Fibroblast of villous mesenchyme (primary cell): ENCODE measurements around the gene SLFNL1. TPM values are rescaled to one million over a fixed set of nuclear protein-coding genes. Genes with fewer than 3 reads are reported as not detected.
A peak's percentile ranks its signal among the peaks of the same experiment; 100 is the strongest.

Experiments used
- DNase-seq: peaks from one replicate; pipeline ENCODE4 v3.0.0-alpha.2; 2010; ENCODE audit warnings: low read depth
- H3K4me3 ChIP-seq: 2 replicates; pipeline ENCODE4 v1.5.1; 2011; ENCODE audit warnings: low read depth, mild to moderate bottlenecking, low read length
- total RNA-seq: library from RNA; depleted of rRNA; stranded (reverse); fragments of >200 nt; gene quantifications from 2 replicates; pipeline ENCODE4 v1.2.3, GENCODE V29; 2012
- TF ChIP-seq, protein P1 (sequence below): IDR thresholded peaks from 2 replicates; pipeline ENCODE4 v1.5.1; 2012; ENCODE audit warnings: low read depth, mild to moderate bottlenecking, low read length; ENCODE audit not compliant: insufficient read depth

SLFNL1 gene
- total RNA-seq, 1 donor = under 0.01 TPM

DNA sequence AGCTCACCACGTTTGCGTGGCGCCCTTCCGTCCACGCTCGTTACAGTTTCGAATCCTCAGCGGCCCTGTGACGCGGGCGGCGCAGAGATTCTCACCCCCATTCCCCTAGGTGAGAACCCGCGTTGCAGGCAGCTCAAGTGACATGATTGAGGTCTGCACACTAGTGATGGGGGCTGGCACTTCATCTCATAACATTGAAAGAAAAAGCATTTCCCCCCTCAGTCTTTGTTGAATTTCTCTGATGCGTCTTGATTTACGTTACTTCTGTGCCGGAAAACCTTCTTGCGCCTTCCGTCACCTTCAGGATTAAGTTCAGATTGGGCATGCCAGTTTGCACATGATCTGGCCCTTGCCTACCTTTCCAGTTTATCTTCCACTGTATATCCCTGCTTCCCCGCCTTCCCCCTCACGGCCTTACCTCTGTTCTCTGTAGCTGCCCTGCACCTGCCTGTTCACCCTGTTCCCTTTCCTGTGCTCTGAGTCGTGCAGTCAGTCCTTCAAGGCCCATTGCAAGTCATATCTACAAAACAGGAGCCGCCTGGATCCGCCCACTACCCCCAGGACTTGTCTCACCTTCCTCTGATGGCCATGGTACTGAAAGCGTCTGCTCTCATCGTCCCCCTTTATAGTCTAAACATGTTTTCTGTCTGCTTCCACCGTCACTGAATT, 40.9 kb downstream of the SLFNL1 start:
- TF ChIP-seq, protein P1, sequence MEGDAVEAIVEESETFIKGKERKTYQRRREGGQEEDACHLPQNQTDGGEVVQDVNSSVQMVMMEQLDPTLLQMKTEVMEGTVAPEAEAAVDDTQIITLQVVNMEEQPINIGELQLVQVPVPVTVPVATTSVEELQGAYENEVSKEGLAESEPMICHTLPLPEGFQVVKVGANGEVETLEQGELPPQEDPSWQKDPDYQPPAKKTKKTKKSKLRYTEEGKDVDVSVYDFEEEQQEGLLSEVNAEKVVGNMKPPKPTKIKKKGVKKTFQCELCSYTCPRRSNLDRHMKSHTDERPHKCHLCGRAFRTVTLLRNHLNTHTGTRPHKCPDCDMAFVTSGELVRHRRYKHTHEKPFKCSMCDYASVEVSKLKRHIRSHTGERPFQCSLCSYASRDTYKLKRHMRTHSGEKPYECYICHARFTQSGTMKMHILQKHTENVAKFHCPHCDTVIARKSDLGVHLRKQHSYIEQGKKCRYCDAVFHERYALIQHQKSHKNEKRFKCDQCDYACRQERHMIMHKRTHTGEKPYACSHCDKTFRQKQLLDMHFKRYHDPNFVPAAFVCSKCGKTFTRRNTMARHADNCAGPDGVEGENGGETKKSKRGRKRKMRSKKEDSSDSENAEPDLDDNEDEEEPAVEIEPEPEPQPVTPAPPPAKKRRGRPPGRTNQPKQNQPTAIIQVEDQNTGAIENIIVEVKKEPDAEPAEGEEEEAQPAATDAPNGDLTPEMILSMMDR = no peak
- peak; percentile 50 for DNase-seq
- H3K4me3 ChIP-seq = peak overlapping the region; percentile 77

DNA sequence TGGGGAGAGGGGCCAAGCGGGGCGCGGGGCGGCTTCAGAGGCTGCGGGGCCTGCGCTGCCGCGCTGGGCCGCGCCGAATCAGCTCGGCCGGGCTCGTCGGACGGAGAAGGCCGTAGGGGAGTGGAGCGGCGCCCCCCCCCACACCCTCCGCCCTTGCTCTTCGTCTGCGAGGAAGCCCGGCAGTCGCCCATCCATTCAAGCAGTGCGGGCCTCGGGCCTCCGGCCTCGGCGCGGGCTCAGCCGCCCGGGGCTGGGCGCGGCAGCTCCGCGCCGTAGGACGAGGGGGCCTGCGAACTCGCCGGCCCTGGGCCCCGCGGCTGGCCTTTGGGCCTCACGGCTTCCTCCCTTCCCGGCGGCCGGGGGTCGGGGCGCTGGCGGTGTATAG, 41.5 kb downstream of the SLFNL1 start:
- DNase-seq = no peak
- peak overlapping the region; percentile 77 for H3K4me3 ChIP-seq
- TF ChIP-seq, protein P1 = no peak

DNA sequence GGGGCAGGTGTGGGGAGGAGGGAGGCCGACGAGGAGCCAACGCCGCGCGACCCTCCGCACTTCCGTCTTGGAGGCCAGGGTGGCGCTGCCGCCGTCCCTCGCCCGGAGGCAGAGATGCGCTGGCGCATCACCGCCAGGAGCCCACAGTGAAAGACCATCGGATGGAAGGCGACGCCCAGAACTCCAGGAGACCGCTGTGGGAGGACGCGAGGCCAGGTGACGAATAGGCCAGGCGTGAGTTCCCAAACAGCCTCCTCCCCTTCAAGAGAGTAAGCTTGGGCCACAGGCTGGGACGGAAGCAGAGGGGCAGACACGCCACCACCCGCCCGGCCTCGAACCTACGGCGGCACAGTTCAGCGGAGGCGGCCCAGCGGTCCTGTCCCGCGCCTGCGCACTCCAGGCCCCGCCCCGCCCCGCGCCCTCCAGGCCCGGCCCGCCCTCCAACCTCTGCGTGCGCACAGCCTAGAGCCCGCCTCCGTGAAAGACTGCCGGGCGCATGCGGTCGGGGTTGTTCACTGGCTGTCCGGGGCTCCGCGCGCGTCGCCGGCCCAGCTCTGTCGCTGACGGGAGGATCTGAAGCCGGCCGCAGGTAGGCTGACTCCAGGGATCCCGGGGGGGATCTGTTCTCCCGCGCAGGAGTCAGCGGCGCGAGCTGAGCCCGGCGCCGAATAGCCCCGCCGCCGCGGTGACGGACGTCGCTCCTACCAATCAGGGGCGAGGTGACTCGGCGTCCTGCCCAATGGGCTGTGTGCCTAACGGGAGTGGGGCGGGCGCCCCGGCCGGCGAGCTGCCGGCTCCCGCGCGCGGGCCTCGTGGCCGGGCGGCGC, 42.1 kb downstream of the SLFNL1 start, which contains the start of gene CTPS1:
Gene CTPS1, plus strand, starts transcription at position 456 of the 827 bp plus-strand sequence. CDS start 3,595 bp downstream, outside the sequence.
- peak; percentile 94 for DNase-seq
- H3K4me3 ChIP-seq = peak within 1 kb of the TSS; percentile 77
- TF ChIP-seq, protein P1 = peak; percentile 22

DNA sequence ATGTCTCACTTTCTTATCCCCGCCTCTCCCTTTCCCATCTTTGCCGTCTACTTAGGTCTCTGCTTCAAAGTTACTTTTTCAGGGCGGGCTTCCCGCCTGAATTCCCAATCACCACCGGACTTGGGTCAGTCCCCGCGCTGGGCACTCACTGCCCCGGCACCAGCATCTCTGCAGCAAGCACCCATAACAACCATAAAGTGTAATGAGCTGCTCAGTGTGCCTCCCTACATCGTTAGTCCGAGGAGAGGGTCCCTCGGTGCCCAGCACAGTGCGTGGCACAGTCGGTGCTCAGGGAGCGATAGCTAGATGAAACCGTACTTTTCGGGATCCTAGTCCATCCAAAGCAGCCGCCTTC, 42.7 kb downstream of the SLFNL1 start:
- TF ChIP-seq, protein P1 = no peak
- H3K4me3 ChIP-seq = peak overlapping the region; percentile 77
- no peak for DNase-seq

DNA sequence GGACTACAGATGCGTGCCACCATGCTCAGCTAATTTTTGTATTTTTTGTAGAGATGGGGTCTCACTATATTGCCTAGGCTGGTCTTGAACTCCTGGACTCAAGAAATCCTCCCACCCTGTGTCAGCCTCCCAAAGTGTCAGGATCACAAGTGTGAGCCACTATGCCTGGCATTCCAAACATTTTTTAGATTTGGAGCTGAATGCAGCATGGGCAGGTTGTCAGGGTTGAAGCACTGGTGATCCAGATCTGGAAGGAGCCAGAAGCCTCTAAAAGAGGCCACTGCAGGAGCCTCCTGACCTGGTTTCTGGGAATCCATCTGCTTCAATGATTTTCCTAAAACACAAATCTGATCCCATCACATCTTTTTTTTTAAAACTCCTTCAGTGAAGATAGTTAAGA, 43.8 kb downstream of the SLFNL1 start:
- DNase-seq = no peak
- no peak overlapping the region for H3K4me3 ChIP-seq
- TF ChIP-seq, protein P1 = no peak

DNA sequence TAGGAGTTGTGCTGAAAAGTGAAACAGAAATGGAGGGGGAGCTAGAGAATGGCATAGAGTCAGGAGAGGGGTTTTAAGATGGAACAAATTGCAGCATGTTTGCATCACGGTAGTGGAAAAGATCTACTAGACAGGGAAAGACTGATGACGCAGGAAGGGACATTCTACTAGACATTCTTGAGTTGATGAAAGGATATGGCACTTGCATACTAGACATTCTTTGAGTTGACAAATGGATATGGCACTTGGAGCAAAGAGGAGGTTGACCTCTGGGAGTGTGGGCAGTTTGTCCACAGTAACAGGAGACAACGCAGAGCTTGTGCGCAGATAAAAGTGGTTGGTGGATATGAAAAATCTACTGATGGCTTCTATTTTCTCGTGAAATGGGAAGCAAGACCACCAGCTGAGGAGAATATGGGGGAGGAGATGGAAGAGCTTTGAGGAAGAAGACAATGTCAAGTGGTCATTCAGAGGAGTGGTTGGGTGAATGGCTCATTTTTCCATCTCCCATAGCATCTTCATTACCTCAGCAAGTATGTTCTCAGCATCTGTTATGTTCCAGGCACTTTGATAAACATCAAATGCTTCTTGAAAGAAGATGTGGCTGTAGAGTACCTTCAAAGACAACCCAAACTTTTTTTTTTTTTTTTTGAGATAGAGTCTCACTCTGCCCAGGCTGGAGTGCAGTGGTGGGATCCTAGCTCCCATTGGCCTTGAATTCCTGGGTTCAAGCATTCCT, 44.4 kb downstream of the SLFNL1 start:
- peak; percentile 89 for DNase-seq
- no peak overlapping the region for H3K4me3 ChIP-seq
- TF ChIP-seq, protein P1 = no peak
